CD14-positive monocyte (primary cell): ENCODE measurements around the gene AGTPBP1. TPM values are rescaled to one million over a fixed set of nuclear protein-coding genes. Genes with fewer than 3 reads are reported as not detected.
A peak's percentile ranks its signal among the peaks of the same experiment; 100 is the strongest.

Experiments used
- DNase-seq, 3 donors: peaks; one replicate each; pipeline ENCODE4 v3.0.0-alpha.2; 2011 to 2022
- H2AFZ ChIP-seq: 2 replicates; pipeline ENCODE4 v1.6.0; 2012; ENCODE audit warnings: mild to moderate bottlenecking, low read depth, low read length, inconsistent platforms; ENCODE audit not compliant: insufficient read depth, poor library complexity, severe bottlenecking
- H3K27ac ChIP-seq, 2 donors: 1 replicate in 1 of 2; 2 replicates in 1 of 2; pipeline ENCODE4 v1.5.1; 2012 to 2013; ENCODE audit warnings: low read length in 2 of 2, control low read depth in 1 of 2, inconsistent platforms in 1 of 2, low read depth in 1 of 2, mild to moderate bottlenecking in 1 of 2
- H3K27me3 ChIP-seq, 2 donors: one replicate each; pipeline versions ENCODE4 v1.6.0 to v1.6.1; 2011 to 2013; ENCODE audit warnings: low read length in 2 of 2; ENCODE audit not compliant: control insufficient read depth in 2 of 2, insufficient read depth in 2 of 2
- H3K36me3 ChIP-seq, 2 donors: replicated peaks in 1 of 2; 1 replicate in 1 of 2; 2 replicates in 1 of 2; pipeline versions ENCODE4 v1.5.1 to v1.6.1; 2012 to 2013; ENCODE audit warnings: low read length in 2 of 2, control low read depth in 1 of 2, inconsistent platforms in 1 of 2, mild to moderate bottlenecking in 1 of 2; ENCODE audit not compliant: insufficient read depth in 2 of 2, control insufficient read depth in 1 of 2
- H3K4me1 ChIP-seq, 2 donors: 1 replicate in 1 of 2; 2 replicates in 1 of 2; pipeline versions ENCODE4 v1.5.1 to v1.6.1; 2012 to 2013; ENCODE audit warnings: low read length in 2 of 2, control low read depth in 1 of 2, inconsistent platforms in 1 of 2, mild to moderate bottlenecking in 1 of 2, moderate library complexity in 1 of 2; ENCODE audit not compliant: insufficient read depth in 2 of 2, control insufficient read depth in 1 of 2
- H3K4me2 ChIP-seq: replicated peaks from 2 replicates; pipeline ENCODE3; 2012; ENCODE audit warnings: low read length, moderate library complexity, mild to moderate bottlenecking; ENCODE audit not compliant: poor library complexity, severe bottlenecking; ENCODE audit errors: extremely low read depth
- H3K4me3 ChIP-seq, 3 experiments: fragments of 200-600 bp in 1 of 3; sonication (generic) in 1 of 3; replicated peaks in 1 of 3; 1 replicate in 2 of 3; 2 replicates in 1 of 3; pipeline ENCODE4 v1.5.1; 2011 to 2013; ENCODE audit warnings: low read length in 3 of 3, mild to moderate bottlenecking in 3 of 3, control low read depth in 2 of 3, low read depth in 2 of 3, inconsistent platforms in 1 of 3, moderate library complexity in 1 of 3
- H3K79me2 ChIP-seq: 2 replicates; pipeline ENCODE4 v1.6.0; 2012; ENCODE audit warnings: mild to moderate bottlenecking, control low read depth, inconsistent platforms, low read length, moderate library complexity; ENCODE audit not compliant: insufficient read depth
- H3K9ac ChIP-seq: 2 replicates; pipeline ENCODE4 v1.6.0; 2017; ENCODE audit warnings: low read length, mild to moderate bottlenecking; ENCODE audit not compliant: insufficient read depth, poor library complexity, severe bottlenecking
- H3K9me3 ChIP-seq, 2 donors: replicated peaks in 1 of 2; 1 replicate in 1 of 2; 2 replicates in 1 of 2; pipeline versions ENCODE4 v1.5.1 to v1.6.1; 2012 to 2013; ENCODE audit warnings: low read length in 2 of 2, control low read depth in 1 of 2; ENCODE audit not compliant: control insufficient read depth in 1 of 2, insufficient read depth in 1 of 2
- H4K20me1 ChIP-seq: 2 replicates; pipeline ENCODE4 v1.6.0; 2012; ENCODE audit warnings: mild to moderate bottlenecking, low read length, control low read depth, moderate library complexity; ENCODE audit not compliant: insufficient read depth
- H3K27ac Mint-ChIP-seq, 7 donors: one replicate each; pipeline ENCODE4 v1.8.0; 2020; ENCODE audit warnings: mild to moderate bottlenecking in 7 of 7, mixed read lengths in 7 of 7, moderate library complexity in 6 of 7, inconsistent platforms in 2 of 7
- H3K27me3 Mint-ChIP-seq, 3 donors: one replicate each; pipeline ENCODE4 v1.8.0; 2021 to 2022; ENCODE audit warnings: low read depth in 3 of 3, mild to moderate bottlenecking in 3 of 3, mixed read lengths in 3 of 3, moderate library complexity in 3 of 3, inconsistent platforms in 1 of 3
- H3K36me3 Mint-ChIP-seq, 2 donors: one replicate each; pipeline ENCODE4 v1.8.0; 2020; ENCODE audit warnings: mixed read lengths in 2 of 2, inconsistent platforms in 1 of 2, mild to moderate bottlenecking in 1 of 2
- H3K4me1 Mint-ChIP-seq: one replicate; pipeline ENCODE4 v1.8.0; 2020; ENCODE audit warnings: mild to moderate bottlenecking, mixed read lengths
- H3K4me3 Mint-ChIP-seq, 2 donors: one replicate each; pipeline ENCODE4 v1.8.0; 2020; ENCODE audit warnings: mild to moderate bottlenecking in 2 of 2, mixed read lengths in 2 of 2, moderate library complexity in 1 of 2
- H3K9me3 Mint-ChIP-seq, 7 donors: one replicate each; pipeline ENCODE4 v1.8.0; 2020 to 2022; ENCODE audit warnings: mixed read lengths in 7 of 7, mild to moderate bottlenecking in 6 of 7, moderate library complexity in 6 of 7, inconsistent platforms in 2 of 7
- WGBS: methylation state at CpG from one replicate; pipeline ENCODE4 v1.1.5; 2013; ENCODE audit warnings: missing lambda C conversion rate; ENCODE audit not compliant: insufficient coverage; 5-methylcytosine and 5-hydroxymethylcytosine counted together
- intact Hi-C, 2 donors: fragments of 100-400 bp; cut with micrococcal nuclease; formaldehyde crosslinking; loops; one replicate each; pipeline versions ENCODE4 v1.15.0 to v1.15.1; 2023
- polyA plus RNA-seq, 3 donors: library from polyadenylated mRNA; depleted of rRNA in 1 of 3; unstranded in 2 of 3; stranded (reverse) in 1 of 3; fragments of 300-500 nt in 2 of 3; fragments of >200 nt in 1 of 3; fragmentation: Illumina TruSeq in 2 of 3; gene quantifications; 1 replicate in 2 of 3; 2 replicates in 1 of 3; pipeline ENCODE4 v1.2.3, GENCODE V29; 2012 to 2021
- TF ChIP-seq, protein P1 (sequence below): fragments of 200-600 bp; IDR thresholded peaks from one replicate; pipeline ENCODE4 v1.8.0; 2022; ENCODE audit warnings: antibody characterized with exemption, mild to moderate bottlenecking

Gene AGTPBP1
- polyA plus RNA-seq, 3 donors, result 55.6 to 90.3 (median 77.0) TPM

DNA sequence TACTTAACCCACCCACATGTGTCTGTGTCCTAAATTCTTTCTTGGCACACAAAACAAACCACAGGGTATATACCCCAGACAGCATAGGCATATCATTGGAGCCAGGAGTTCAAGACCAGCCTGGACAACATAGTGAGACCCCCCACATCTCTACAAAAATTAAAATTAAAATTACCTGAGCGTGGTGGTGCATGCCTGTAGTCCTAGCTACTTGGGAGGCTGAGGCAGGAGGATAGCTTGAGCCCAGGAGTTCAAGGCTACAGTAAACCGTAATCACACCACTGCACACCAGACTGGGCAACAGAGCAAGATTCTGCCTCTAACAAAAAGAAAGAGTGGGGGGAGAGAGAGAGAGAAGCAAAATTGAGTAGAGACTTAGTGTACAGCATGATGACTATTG is 4.6 kb upstream of the AGTPBP1 start:
- intact Hi-C loops, result loop anchor here in 1 of 2 donors (10.0 kb wide), 1 partner anchor 598 kb away; no protein-coding TSS in a partner anchor
- Histone ChIP-seq H3K4me1 (peaks cover 33 to 36% of the 10 kb centered on the region in 2 donors), H3K9ac (no peak overlapping the region), H3K9me3 (no peaks in the 10 kb centered on the region), H3K36me3 (no peaks in the 10 kb centered on the region), H2AFZ (no peak overlapping the region), H3K79me2 (peaks cover 44% of the 10 kb centered on the region), H4K20me1 (no peaks in the 10 kb centered on the region), H3K27me3 (no peaks in the 10 kb centered on the region), H3K27ac (no peak overlapping the region), H3K4me3 (no peak overlapping the region), H3K4me2 (no peak overlapping the region)
- H3K4me1 Mint-ChIP-seq, result peaks cover 51% of the 10 kb centered on the region
- WGBS, result no CpG with 5 or more reads among the region's 2 CpGs
- no peak for DNase-seq
- peaks cover 0 to 2% (median 0%) of the 10 kb centered on the region in 7 donors for H3K9me3 Mint-ChIP-seq
- no peak overlapping the region for H3K4me3 Mint-ChIP-seq
- no peaks in the 10 kb centered on the region for H3K27me3 Mint-ChIP-seq
- TF ChIP-seq, protein P1, sequence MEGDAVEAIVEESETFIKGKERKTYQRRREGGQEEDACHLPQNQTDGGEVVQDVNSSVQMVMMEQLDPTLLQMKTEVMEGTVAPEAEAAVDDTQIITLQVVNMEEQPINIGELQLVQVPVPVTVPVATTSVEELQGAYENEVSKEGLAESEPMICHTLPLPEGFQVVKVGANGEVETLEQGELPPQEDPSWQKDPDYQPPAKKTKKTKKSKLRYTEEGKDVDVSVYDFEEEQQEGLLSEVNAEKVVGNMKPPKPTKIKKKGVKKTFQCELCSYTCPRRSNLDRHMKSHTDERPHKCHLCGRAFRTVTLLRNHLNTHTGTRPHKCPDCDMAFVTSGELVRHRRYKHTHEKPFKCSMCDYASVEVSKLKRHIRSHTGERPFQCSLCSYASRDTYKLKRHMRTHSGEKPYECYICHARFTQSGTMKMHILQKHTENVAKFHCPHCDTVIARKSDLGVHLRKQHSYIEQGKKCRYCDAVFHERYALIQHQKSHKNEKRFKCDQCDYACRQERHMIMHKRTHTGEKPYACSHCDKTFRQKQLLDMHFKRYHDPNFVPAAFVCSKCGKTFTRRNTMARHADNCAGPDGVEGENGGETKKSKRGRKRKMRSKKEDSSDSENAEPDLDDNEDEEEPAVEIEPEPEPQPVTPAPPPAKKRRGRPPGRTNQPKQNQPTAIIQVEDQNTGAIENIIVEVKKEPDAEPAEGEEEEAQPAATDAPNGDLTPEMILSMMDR, result no peak
- peak overlapping the region in 3 of 7 donors; percentile 1 to 37 (median 24) for H3K27ac Mint-ChIP-seq
- H3K36me3 Mint-ChIP-seq, result peaks cover 13 to 31% of the 10 kb centered on the region in 2 donors

DNA sequence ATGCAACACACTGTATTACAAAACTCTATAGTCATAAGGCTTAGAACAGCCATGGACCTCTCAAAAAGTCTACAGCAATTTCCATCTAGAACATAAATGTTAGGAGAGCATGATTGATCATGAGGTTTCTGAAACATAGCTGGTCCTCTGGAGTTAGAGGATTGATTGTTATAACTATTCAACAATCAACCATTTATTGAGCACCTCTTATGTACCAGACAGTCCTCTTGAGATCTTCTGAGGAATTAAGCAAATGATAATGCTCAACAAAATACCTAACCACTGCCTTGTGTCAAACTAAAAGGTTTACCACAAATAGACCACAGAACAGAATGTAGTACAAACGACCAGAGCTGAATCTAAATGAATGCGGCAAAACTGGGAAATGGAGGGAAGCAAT is 3.4 kb upstream of the AGTPBP1 start:
- H3K36me3 Mint-ChIP-seq, result peaks cover 9 to 26% of the 10 kb centered on the region in 2 donors
- Histone ChIP-seq H3K4me2 (no peak overlapping the region), H3K9me3 (no peaks in the 10 kb centered on the region), H3K4me3 (no peak overlapping the region), H3K4me1 (peaks cover 33 to 41% of the 10 kb centered on the region in 2 donors), H3K27ac (no peak overlapping the region), H3K9ac (no peak overlapping the region), H3K27me3 (no peaks in the 10 kb centered on the region), H4K20me1 (peaks cover 6% of the 10 kb centered on the region), H3K79me2 (peaks cover 55% of the 10 kb centered on the region), H2AFZ (no peak overlapping the region), H3K36me3 (no peaks in the 10 kb centered on the region)
- no peak overlapping the region for H3K4me3 Mint-ChIP-seq
- TF ChIP-seq, protein P1, result no peak
- no CpG with 5 or more reads among the region's 2 CpGs for WGBS
- peaks cover 0 to 3% (median 0%) of the 10 kb centered on the region in 3 donors for H3K27me3 Mint-ChIP-seq
- H3K4me1 Mint-ChIP-seq, result peaks cover 54% of the 10 kb centered on the region
- no peak overlapping the region for H3K27ac Mint-ChIP-seq
- no peak for DNase-seq
- intact Hi-C loops, result loop anchor here in 1 of 2 donors (10.0 kb wide), 1 partner anchor 600 kb away; no protein-coding TSS in a partner anchor
- peaks cover 0 to 2% (median 0%) of the 10 kb centered on the region in 7 donors for H3K9me3 Mint-ChIP-seq
